ENCODE data around the gene PRKCE. TPM values are rescaled to one million over a fixed set of nuclear protein-coding genes. Genes with fewer than 3 reads are reported as not detected.

PRKCE gene
- total and polyA plus RNA-seq, 2 of the 8 experiments (the other 6 are each of a cell fraction or from before 2014, with no cell fraction given), result 0.54 to 2.1 TPM

- TF ChIP-seq, protein P1, sequence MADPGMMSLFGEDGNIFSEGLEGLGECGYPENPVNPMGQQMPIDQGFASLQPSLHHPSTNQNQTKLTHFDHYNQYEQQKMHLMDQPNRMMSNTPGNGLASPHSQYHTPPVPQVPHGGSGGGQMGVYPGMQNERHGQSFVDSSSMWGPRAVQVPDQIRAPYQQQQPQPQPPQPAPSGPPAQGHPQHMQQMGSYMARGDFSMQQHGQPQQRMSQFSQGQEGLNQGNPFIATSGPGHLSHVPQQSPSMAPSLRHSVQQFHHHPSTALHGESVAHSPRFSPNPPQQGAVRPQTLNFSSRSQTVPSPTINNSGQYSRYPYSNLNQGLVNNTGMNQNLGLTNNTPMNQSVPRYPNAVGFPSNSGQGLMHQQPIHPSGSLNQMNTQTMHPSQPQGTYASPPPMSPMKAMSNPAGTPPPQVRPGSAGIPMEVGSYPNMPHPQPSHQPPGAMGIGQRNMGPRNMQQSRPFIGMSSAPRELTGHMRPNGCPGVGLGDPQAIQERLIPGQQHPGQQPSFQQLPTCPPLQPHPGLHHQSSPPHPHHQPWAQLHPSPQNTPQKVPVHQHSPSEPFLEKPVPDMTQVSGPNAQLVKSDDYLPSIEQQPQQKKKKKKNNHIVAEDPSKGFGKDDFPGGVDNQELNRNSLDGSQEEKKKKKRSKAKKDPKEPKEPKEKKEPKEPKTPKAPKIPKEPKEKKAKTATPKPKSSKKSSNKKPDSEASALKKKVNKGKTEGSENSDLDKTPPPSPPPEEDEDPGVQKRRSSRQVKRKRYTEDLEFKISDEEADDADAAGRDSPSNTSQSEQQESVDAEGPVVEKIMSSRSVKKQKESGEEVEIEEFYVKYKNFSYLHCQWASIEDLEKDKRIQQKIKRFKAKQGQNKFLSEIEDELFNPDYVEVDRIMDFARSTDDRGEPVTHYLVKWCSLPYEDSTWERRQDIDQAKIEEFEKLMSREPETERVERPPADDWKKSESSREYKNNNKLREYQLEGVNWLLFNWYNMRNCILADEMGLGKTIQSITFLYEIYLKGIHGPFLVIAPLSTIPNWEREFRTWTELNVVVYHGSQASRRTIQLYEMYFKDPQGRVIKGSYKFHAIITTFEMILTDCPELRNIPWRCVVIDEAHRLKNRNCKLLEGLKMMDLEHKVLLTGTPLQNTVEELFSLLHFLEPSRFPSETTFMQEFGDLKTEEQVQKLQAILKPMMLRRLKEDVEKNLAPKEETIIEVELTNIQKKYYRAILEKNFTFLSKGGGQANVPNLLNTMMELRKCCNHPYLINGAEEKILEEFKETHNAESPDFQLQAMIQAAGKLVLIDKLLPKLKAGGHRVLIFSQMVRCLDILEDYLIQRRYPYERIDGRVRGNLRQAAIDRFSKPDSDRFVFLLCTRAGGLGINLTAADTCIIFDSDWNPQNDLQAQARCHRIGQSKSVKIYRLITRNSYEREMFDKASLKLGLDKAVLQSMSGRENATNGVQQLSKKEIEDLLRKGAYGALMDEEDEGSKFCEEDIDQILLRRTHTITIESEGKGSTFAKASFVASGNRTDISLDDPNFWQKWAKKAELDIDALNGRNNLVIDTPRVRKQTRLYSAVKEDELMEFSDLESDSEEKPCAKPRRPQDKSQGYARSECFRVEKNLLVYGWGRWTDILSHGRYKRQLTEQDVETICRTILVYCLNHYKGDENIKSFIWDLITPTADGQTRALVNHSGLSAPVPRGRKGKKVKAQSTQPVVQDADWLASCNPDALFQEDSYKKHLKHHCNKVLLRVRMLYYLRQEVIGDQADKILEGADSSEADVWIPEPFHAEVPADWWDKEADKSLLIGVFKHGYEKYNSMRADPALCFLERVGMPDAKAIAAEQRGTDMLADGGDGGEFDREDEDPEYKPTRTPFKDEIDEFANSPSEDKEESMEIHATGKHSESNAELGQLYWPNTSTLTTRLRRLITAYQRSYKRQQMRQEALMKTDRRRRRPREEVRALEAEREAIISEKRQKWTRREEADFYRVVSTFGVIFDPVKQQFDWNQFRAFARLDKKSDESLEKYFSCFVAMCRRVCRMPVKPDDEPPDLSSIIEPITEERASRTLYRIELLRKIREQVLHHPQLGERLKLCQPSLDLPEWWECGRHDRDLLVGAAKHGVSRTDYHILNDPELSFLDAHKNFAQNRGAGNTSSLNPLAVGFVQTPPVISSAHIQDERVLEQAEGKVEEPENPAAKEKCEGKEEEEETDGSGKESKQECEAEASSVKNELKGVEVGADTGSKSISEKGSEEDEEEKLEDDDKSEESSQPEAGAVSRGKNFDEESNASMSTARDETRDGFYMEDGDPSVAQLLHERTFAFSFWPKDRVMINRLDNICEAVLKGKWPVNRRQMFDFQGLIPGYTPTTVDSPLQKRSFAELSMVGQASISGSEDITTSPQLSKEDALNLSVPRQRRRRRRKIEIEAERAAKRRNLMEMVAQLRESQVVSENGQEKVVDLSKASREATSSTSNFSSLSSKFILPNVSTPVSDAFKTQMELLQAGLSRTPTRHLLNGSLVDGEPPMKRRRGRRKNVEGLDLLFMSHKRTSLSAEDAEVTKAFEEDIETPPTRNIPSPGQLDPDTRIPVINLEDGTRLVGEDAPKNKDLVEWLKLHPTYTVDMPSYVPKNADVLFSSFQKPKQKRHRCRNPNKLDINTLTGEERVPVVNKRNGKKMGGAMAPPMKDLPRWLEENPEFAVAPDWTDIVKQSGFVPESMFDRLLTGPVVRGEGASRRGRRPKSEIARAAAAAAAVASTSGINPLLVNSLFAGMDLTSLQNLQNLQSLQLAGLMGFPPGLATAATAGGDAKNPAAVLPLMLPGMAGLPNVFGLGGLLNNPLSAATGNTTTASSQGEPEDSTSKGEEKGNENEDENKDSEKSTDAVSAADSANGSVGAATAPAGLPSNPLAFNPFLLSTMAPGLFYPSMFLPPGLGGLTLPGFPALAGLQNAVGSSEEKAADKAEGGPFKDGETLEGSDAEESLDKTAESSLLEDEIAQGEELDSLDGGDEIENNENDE (IDR thresholded peaks at IDR 0.05; ENCODE audit: insufficient replicate concordance, low read length), result no peak
- no peak for TF ChIP-seq NRF1 (IDR thresholded peaks at IDR 0.05; ENCODE audit: low read depth, low read length)
- no peak for TF ChIP-seq TAF1 (IDR thresholded peaks at IDR 0.05; ENCODE audit: low read depth, low read length)
- TF ChIP-seq RAD21 (IDR thresholded peaks at IDR 0.05 in 1 of 2, conservative IDR thresholded peaks at IDR 0.05 in 1 of 2; ENCODE audit: low read depth in 2 of 2, low read length in 2 of 2), result no peak
- no peak for TF ChIP-seq RNF2 (IDR thresholded peaks at IDR 0.05; ENCODE audit: borderline replicate concordance, low read depth, low read length, missing control alignments, poor library complexity, severe bottlenecking)
- TF ChIP-seq CTCF (IDR thresholded peaks at IDR 0.05; ENCODE audit: control extremely low read depth in 1 of 3, insufficient read depth in 1 of 3, low read depth in 1 of 3, low read length in 3 of 3), result no peak
- no peak for TF ChIP-seq BACH1 (IDR thresholded peaks at IDR 0.05; ENCODE audit: low read length)
Observed at GRCh38 chr2:45745231-45745630, 93.8 kb downstream of the PRKCE start (continued).
